Thoracic aorta (tissue), 2 donors: ENCODE results near the gene KCNN1. TPM values are rescaled to one million over a fixed set of nuclear protein-coding genes. Genes with fewer than 3 reads are reported as not detected.

Source experiments
- ATAC-seq: fragments of 150-250 bp; one replicate; pipeline ENCODE4 v1.8.0; 2017; ENCODE audit warnings: low read depth; ENCODE audit not compliant: insufficient number of reproducible peaks, low FRiP score
- DNase-seq: peaks from one replicate; pipeline ENCODE4 v3.0.0-alpha.2; 2020; ENCODE audit warnings: low spot score
- H3K27ac ChIP-seq, 2 donors: fragments of 200-600 bp; sonication (generic); 1 replicate in 1 of 2; 2 replicates in 1 of 2; pipeline ENCODE4 v1.5.1; 2016; ENCODE audit warnings: mild to moderate bottlenecking in 2 of 2, moderate library complexity in 2 of 2
- H3K27me3 ChIP-seq: fragments of 200-600 bp; sonication (generic); replicated peaks from 2 replicates; pipeline ENCODE4 v1.6.0; 2016; ENCODE audit warnings: mild to moderate bottlenecking; ENCODE audit not compliant: insufficient read depth
- H3K36me3 ChIP-seq: fragments of 200-600 bp; sonication (generic); one replicate; pipeline ENCODE4 v1.5.1; 2016
- H3K4me1 ChIP-seq, 2 donors: fragments of 200-600 bp; sonication (generic); 1 replicate in 1 of 2; 2 replicates in 1 of 2; pipeline versions ENCODE4 v1.5.1 to v1.6.0; 2016; ENCODE audit warnings: low read depth in 2 of 2, mild to moderate bottlenecking in 1 of 2; ENCODE audit not compliant: control insufficient read depth in 1 of 2
- H3K4me3 ChIP-seq: fragments of 200-600 bp; sonication (generic); 2 replicates; pipeline ENCODE4 v1.5.1; 2016; ENCODE audit warnings: mild to moderate bottlenecking
- H3K9me3 ChIP-seq: fragments of 200-600 bp; sonication (generic); 2 replicates; pipeline ENCODE4 v1.5.1; 2016
- CTCF ChIP-seq: fragments of 200-600 bp; sonication (generic); IDR thresholded peaks from one replicate; pipeline ENCODE4 v1.5.1; 2019; ENCODE audit warnings: antibody characterized with exemption
- total RNA-seq, 2 donors: library from RNA; depleted of rRNA; stranded (reverse); fragments of >200 nt; gene quantifications; one replicate each; pipeline versions ENCODE4 v1.1.0 to v1.2.3, GENCODE V29; 2016

The KCNN1 gene
- total RNA-seq, 2 donors from 2014 or later = 0.99 TPM; not detected in 1

GRCh38 chr19:17943274-17944221 is 23.4 kb upstream of the KCNN1 start:
- Histone ChIP-seq H3K27ac (no peak overlapping the region), H3K4me1 (peaks cover 6 to 10% of the 10 kb centered on the region in 2 donors), H3K9me3 (no peaks in the 10 kb centered on the region), H3K27me3 (no peaks in the 10 kb centered on the region), H3K4me3 (no peak overlapping the region), H3K36me3 (peaks cover 4% of the 10 kb centered on the region)
- ATAC-seq (no peak), DNase-seq (no peak)
- TF ChIP-seq CTCF = no peak

- Histone ChIP-seq H3K36me3 (peaks cover 4% of the 10 kb centered on the region), H3K27ac (no peak overlapping the region), H3K27me3 (peaks cover 4% of the 10 kb centered on the region), H3K4me3 (no peak overlapping the region), H3K9me3 (no peaks in the 10 kb centered on the region), H3K4me1 (peaks cover 12 to 18% of the 10 kb centered on the region in 2 donors)
- no peak for ATAC-seq
- no peak for DNase-seq
- no peak for TF ChIP-seq CTCF
Measured at GRCh38 chr19:17944301-17944700, 22.6 kb upstream of the KCNN1 start.

GRCh38 chr19:17946965-17947784 is 19.7 kb upstream of the KCNN1 start:
- no peak for ATAC-seq

GRCh38 chr19:17947815-17948513 is 18.9 kb upstream of the KCNN1 start:
- no peak overlapping the region for H3K27ac ChIP-seq
- peak overlapping the region; percentile 86 for H3K4me3 ChIP-seq
- no peak for TF ChIP-seq CTCF
- peak; percentile 36 for DNase-seq
- ATAC-seq = peak; percentile 71
- H3K9me3 ChIP-seq = no peaks in the 10 kb centered on the region
- peaks cover 20 to 51% of the 10 kb centered on the region in 2 donors for H3K4me1 ChIP-seq
- H3K36me3 ChIP-seq = no peaks in the 10 kb centered on the region
- peaks cover 15% of the 10 kb centered on the region for H3K27me3 ChIP-seq

More at GRCh38 chr19:17946965-17947784, 19.7 kb upstream of the KCNN1 start:
- Histone ChIP-seq H3K27ac (no peak overlapping the region), H3K4me3 (peak overlapping the region; percentile 86), H3K4me1 (peaks cover 17 to 45% of the 10 kb centered on the region in 2 donors), H3K36me3 (no peaks in the 10 kb centered on the region), H3K9me3 (no peaks in the 10 kb centered on the region), H3K27me3 (peaks cover 7% of the 10 kb centered on the region)
- no peak for TF ChIP-seq CTCF
- DNase-seq = no peak
